Fibroblast of pulmonary artery (primary cell): Measurements from ENCODE around the gene CBX4.

ENCODE experiments used
- DNase-seq: peaks from one replicate; pipeline ENCODE4 v3.0.0-alpha.2; 2010; ENCODE audit warnings: low read depth
- H3K4me3 ChIP-seq: replicated peaks from 2 replicates; pipeline ENCODE4 v1.5.1; 2011; ENCODE audit warnings: low read depth, mild to moderate bottlenecking, control low read depth, low read length, moderate library complexity
- TF ChIP-seq, protein P1 (sequence below): IDR thresholded peaks from 2 replicates; pipeline ENCODE4 v1.5.1; 2011; ENCODE audit warnings: mild to moderate bottlenecking, control low read depth, low read length, inconsistent platforms; ENCODE audit errors: missing control alignments

CBX4 gene

DNA sequence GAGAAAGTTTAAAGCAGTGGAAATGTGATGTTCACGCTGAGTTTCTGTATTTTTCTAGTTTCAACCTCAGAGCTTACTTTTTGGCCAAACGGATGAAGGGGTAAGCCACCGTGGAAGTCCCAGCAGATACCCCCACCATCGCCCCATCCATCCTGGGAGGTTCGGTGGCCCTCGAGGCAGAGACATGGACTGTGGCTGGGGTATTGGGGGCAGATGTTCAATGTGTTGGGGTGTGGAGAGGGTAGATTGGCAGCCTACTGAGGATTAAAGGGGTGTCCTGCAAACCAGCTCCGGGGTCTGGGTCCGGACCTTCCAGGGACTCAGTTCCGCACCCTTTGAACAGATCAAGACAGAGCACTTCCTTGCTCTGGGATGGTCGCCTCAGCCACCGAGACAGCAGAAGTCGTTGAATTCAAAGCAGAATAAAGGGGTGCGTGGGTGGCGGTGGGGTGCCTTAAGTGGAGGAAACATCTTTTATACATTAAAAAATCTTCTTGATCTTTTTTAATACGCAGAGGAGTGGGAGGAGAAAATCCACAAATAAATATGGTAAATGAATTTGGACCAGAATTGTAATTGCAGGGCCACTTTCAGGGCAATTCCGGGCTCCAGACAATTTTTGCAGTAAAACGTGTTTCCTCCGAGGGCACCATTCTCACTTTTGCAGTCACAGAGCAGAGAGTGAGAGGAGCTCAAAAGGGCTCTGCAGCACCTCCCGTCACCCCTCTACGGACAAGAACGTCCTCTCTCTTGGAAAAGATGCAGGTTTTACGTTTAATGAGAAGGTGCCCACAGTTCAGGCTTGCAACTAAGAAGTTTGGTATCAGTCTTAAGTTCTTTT, 34.2 kb downstream of the CBX4 start:
- no peak overlapping the region for H3K4me3 ChIP-seq
- DNase-seq = no peak
- TF ChIP-seq, protein P1, sequence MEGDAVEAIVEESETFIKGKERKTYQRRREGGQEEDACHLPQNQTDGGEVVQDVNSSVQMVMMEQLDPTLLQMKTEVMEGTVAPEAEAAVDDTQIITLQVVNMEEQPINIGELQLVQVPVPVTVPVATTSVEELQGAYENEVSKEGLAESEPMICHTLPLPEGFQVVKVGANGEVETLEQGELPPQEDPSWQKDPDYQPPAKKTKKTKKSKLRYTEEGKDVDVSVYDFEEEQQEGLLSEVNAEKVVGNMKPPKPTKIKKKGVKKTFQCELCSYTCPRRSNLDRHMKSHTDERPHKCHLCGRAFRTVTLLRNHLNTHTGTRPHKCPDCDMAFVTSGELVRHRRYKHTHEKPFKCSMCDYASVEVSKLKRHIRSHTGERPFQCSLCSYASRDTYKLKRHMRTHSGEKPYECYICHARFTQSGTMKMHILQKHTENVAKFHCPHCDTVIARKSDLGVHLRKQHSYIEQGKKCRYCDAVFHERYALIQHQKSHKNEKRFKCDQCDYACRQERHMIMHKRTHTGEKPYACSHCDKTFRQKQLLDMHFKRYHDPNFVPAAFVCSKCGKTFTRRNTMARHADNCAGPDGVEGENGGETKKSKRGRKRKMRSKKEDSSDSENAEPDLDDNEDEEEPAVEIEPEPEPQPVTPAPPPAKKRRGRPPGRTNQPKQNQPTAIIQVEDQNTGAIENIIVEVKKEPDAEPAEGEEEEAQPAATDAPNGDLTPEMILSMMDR = no peak

DNA sequence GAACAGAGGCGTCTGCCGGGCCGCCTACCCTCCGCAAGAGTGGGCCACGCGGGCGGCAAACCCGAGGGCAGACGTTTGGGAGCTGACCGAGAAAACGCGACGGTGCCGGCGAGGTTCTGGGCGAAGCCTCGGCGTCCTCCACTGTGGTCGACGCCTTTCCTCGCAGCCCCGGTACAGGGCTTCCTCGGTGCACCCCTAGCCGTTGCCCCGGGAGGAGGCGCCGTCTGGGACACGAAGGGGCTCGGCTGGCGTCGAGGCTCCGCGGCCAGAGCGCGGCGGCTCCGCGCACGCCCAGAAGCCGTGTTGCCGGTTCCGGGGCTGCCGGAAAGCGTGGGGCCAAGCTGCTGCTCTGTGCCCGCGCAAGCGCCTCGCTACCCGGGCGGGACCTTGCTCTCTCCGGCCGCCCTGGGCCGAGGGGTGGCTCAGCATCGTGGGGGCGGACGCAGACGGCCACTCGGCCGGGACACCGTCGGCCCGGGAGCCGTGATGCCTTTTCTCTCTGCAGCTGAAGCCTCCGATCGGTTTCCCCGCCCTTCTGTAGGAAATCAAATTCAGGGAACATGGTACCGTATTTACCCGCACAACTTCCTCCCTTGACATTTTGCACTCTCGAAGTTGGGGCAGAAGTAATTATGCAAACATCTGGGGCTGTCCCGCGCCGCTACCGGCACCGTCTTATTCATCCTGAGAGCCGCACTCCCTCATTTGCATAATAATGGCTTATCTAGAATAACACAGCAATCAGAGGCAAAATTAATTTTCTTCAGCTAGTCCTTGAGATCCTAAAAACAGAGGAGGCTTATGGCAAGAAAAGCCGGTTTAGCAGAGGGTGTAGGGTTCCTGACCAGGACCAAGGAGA, 35.0 kb downstream of the CBX4 start:
- DNase-seq = no peak
- TF ChIP-seq, protein P1 = no peak
- no peak overlapping the region for H3K4me3 ChIP-seq

DNA sequence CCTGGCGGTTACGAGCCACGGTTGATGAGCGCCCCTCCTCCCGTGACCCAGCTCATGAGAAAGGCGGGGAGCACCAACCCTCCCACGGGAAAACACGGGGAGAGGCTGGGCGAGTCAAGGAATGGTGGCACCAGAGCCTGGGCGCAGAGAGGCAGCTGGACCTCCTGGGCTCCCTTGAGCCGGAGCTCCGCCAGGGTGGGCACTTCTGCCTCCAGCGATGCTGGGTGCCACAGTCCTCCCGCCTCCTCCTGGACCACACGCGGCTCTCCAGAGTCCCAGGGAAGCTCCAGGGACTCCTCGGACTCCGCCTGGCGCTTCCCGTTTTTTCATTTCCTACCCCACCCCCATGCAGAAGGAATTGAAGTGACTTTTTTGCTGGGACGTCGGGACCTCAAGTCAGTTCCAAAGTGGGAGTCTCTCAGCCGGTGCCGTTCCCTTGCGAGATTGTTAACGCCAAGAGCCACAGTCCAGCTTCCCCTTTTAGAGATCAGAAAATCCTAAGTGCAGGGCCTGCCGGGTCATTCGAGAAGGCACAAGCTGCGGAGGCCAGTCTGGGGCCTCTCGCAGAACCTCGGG, 35.7 kb downstream of the CBX4 start:
- H3K4me3 ChIP-seq = no peak overlapping the region
- no peak for DNase-seq
- TF ChIP-seq, protein P1 = no peak

DNA sequence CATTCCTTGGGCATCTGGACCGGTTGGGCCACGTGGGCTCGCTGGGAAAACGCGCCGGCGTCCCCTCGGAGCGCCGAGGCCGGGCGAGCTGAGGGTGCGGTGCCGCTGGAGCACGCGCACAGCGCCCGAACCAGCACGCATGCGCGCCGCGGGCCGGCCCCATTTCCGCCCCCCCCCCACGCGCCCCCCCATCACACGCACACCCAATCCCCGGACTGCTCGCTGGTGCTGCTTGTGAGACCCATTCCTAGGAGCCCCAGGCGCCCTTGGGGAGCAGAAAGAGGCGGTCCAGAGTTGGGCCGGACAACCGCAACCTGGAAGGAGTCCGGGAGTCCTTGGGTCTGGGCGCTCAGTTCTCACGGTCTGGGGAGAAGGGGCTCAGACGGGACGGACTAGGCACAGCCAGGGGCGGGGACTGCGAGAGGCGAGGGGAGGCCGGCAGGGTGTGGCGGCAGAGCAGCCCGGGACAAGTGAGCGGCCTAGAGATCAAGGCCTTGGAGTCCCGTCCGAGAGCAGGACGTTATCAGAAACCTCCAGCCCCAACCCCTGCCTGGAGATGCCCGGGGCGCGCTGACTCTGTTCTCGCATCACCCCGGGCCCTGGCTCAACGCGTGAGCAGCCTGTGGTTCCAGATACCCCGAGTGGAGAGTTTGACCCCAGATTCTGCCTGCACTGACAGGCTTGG, 36.4 kb downstream of the CBX4 start:
- H3K4me3 ChIP-seq = no peak overlapping the region
- TF ChIP-seq, protein P1 = no peak
- DNase-seq = no peak

DNA sequence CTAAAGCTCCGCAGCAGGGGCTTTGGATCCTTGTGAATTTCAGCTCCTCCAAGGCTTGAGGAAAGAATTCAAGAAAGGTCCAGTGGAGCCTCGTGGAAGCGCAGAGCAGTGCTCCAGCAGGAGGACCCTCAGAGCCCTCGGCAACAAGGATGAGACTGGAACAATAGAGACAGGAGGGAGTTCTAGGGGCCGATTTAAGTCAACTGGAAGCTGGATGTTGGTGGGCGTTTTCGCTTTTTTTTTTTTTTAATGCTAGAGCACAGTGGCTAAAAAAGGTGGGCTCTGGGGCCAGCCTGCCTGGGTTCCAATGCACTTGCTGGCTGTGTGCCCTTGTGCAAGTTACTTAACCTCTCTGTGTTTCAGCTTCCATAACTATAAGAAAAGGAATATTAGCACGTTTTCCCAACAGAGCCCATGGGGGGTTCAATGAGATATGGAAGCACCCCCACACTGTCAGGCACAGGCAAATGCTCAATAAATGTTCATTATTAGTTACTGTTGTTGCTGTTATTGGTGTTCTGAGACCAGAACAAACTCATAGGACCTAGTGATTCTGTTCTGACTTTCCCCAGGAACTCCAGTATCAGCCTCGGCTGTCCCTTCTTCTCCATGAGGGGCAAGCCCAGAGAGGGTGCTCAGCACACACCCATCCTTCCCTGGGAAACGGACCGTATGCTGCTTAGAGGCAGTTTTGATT, 37.1 kb downstream of the CBX4 start:
- H3K4me3 ChIP-seq = no peak overlapping the region
- no peak for DNase-seq
- TF ChIP-seq, protein P1 = no peak
